A549 (cell line): Measurements from ENCODE around the gene ELSPBP1. TPM values are rescaled to one million over a fixed set of nuclear protein-coding genes. Genes with fewer than 3 reads are reported as not detected.

Source experiments
- ATAC-seq, 2 experiments: fragments of 200-7000 bp in 1 of 2; fragments of >200 bp in 1 of 2; cut with Nextera tagmentation in 1 of 2; cut with Tn5 transposase in 1 of 2; 3 replicates each; pipeline versions ENCODE4 v1.8.0 to v1.9.1; 2018 to 2020; ENCODE audit warnings: mild to moderate bottlenecking in 1 of 2, moderate library complexity in 1 of 2
- CTCF ChIA-PET: fragments of 300-600 bp; sonication (Branson Sonifier 250); formaldehyde crosslinking; extraction: SDS; loops from one replicate; lab custom pipeline; 2021; ENCODE audit warnings: antibody characterized with exemption, inconsistent platforms; lab: Yijun Ruan, JAX
- POLR2A ChIA-PET: fragments of 350-600 bp; formaldehyde crosslinking; extraction: SDS; loops from one replicate; lab custom pipeline; 2021; ENCODE audit warnings: antibody characterized with exemption, inconsistent platforms; lab: Yijun Ruan, JAX
- DNase-seq, 2 experiments: peaks; one replicate each; pipeline versions ENCODE4 v3.0.0 to v3.0.0-alpha.2; 2011 to 2016; ENCODE audit warnings: low read depth in 1 of 2, low spot score in 1 of 2
- FAIRE-seq: peaks from 2 replicates; lab custom pipeline; 2011; peaks lifted over from hg19 to GRCh38; lab: Jason Lieb, UNC
- H3K27ac ChIP-seq, 2 experiments: fragments of >200 bp; sonication (Bioruptor Twin); formaldehyde crosslinking; 3 replicates each; pipeline ENCODE4 v1.5.1; 2016 to 2017
- H3K4me1 ChIP-seq: fragments of >200 bp; sonication (Bioruptor Twin); formaldehyde crosslinking; 3 replicates; pipeline ENCODE4 v1.6.1; 2016
- H3K4me2 ChIP-seq: fragments of >200 bp; sonication (Bioruptor Twin); formaldehyde crosslinking; 3 replicates; pipeline ENCODE4 v1.6.1; 2016
- H3K4me3 ChIP-seq: fragments of >200 bp; sonication (Bioruptor Twin); formaldehyde crosslinking; 3 replicates; pipeline ENCODE4 v1.5.1; 2016
- H3K9me3 ChIP-seq: fragments of >200 bp; sonication (Bioruptor Twin); formaldehyde crosslinking; 3 replicates; pipeline ENCODE4 v1.6.1; 2016
- BHLHE40 ChIP-seq: IDR thresholded peaks from 2 replicates; pipeline ENCODE4 v1.6.1; 2012; ENCODE audit warnings: low read depth, low read length, inconsistent platforms
- CHD2 ChIP-seq: fragments of 150-350 bp; IDR thresholded peaks from 2 replicates; pipeline ENCODE4 v1.6.1; 2014; ENCODE audit warnings: low read length; ENCODE audit not compliant: partially characterized antibody
- CHD4 ChIP-seq: fragments of 200-600 bp; sonication (generic); IDR thresholded peaks from 2 replicates; pipeline ENCODE4 v1.6.1; 2016; ENCODE audit warnings: antibody characterized with exemption, mild to moderate bottlenecking, borderline replicate concordance
- EHMT2 ChIP-seq: fragments of 200-600 bp; sonication (generic); IDR thresholded peaks from 2 replicates; pipeline ENCODE4 v1.6.1; 2016; ENCODE audit warnings: antibody characterized with exemption, low read depth, mild to moderate bottlenecking, moderate library complexity
- ESRRA ChIP-seq: fragments of 150-350 bp; IDR thresholded peaks from 2 replicates; pipeline ENCODE4 v1.6.1; 2014; ENCODE audit warnings: mild to moderate bottlenecking, low read length, borderline replicate concordance
- HDAC2 ChIP-seq: fragments of 200-600 bp; sonication (generic); IDR thresholded peaks from 2 replicates; pipeline ENCODE4 v1.6.1; 2016
- HEYL ChIP-seq: fragments of 250-450 bp; sonication (Bioruptor Pico); IDR thresholded peaks from 2 replicates; pipeline ENCODE4 v1.8.0; 2021; ENCODE audit warnings: mild to moderate bottlenecking, moderate library complexity
- HOXB5 ChIP-seq: fragments of 250-450 bp; sonication (Bioruptor Pico); IDR thresholded peaks from 2 replicates; pipeline ENCODE4 v1.5.0; 2020; ENCODE audit warnings: mild to moderate bottlenecking, moderate library complexity
- JUNB ChIP-seq: fragments of >200 bp; sonication (Bioruptor Twin); formaldehyde crosslinking; IDR thresholded peaks from 2 replicates; pipeline ENCODE4 v1.6.1; 2016
- NFE2L2 ChIP-seq: fragments of 150-350 bp; conservative IDR thresholded peaks from 2 replicates; pipeline ENCODE4 v1.6.1; 2014; ENCODE audit warnings: low read length
- POLR2A ChIP-seq: IDR thresholded peaks from 2 replicates; pipeline ENCODE4 v1.6.1; 2012; ENCODE audit warnings: mild to moderate bottlenecking, low read length
- RAD21 ChIP-seq, 2 experiments: fragments of >200 bp in 1 of 2; sonication (Bioruptor Twin) in 1 of 2; formaldehyde crosslinking in 1 of 2; IDR thresholded peaks in 1 of 2; conservative IDR thresholded peaks in 1 of 2; 2 replicates in 1 of 2; 3 replicates in 1 of 2; pipeline ENCODE4 v1.6.1; 2012 to 2018; ENCODE audit warnings: inconsistent platforms in 1 of 2
- RNF2 ChIP-seq: fragments of 200-600 bp; sonication (generic); IDR thresholded peaks from 2 replicates; pipeline ENCODE4 v1.6.1; 2016; ENCODE audit warnings: low read depth, mild to moderate bottlenecking, antibody characterized with exemption, moderate library complexity, borderline replicate concordance
- SREBF2 ChIP-seq: fragments of 450-650 bp; IDR thresholded peaks from 2 replicates; pipeline ENCODE4 v1.6.1; 2014; ENCODE audit warnings: mild to moderate bottlenecking, moderate library complexity
- WGBS: methylation state at CpG from one replicate; pipeline ENCODE4 v1.1.6; 2017; ENCODE audit errors: missing lambda C conversion rate; 5-methylcytosine and 5-hydroxymethylcytosine counted together
- polyA plus RNA-seq, 4 experiments: library from polyadenylated mRNA; depleted of rRNA in 3 of 4; stranded (reverse); fragments of >200 nt; fragmentation: RNase III in 1 of 4; extraction: RNeasy Plus Mini Kit Qiagen cat#74134 plus additional on column Dnase treatment in 1 of 4; gene quantifications; 2 replicates in 3 of 4; 3 replicates in 1 of 4; pipeline ENCODE4 v1.2.3, GENCODE V29; 2011 to 2017
- TF ChIP-seq, protein P1 (sequence below): IDR thresholded peaks from 2 replicates; pipeline ENCODE4 v1.6.1; 2012; ENCODE audit warnings: low read depth, borderline replicate concordance
- TF ChIP-seq, protein P2 (sequence below): fragments of 450-650 bp; IDR thresholded peaks from 2 replicates; pipeline ENCODE4 v1.6.1; 2014; ENCODE audit warnings: antibody characterized with exemption
- TF ChIP-seq, protein P3 (sequence below): fragments of 250-450 bp; sonication (Bioruptor Pico); IDR thresholded peaks from 2 replicates; pipeline ENCODE4 v1.5.0; 2020; ENCODE audit warnings: low read depth, mild to moderate bottlenecking, moderate library complexity
- TF ChIP-seq, protein P4 (sequence below): fragments of >200 bp; sonication (Bioruptor Twin); formaldehyde crosslinking; IDR thresholded peaks from 3 replicates; pipeline ENCODE4 v1.5.1; 2016

ELSPBP1 gene
- polyA plus RNA-seq, 2 of the 4 experiments (the other 2 are of a cell fraction), result not detected

DNA sequence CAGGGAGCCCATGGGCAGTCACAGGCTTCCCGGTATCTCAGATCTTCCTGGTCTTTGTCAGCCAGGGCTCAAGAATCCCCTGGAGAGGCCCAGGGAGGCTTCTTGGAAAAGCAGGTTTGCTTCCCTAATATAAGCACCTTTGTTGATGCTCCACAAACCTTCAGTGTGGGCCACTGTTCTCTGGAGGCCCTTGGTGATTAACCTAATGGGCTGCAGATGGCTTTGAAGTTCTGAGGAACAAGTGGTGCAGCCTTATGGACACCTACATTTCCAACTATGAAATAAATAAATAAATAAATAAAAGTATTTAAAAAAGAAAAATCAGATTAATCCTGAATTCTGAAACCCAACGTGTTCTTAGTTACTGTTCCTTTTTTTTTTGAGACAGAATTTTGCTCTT, 2.4 kb upstream of the ELSPBP1 start, which contains the start of gene BSPH1:
Gene BSPH1 (minus strand): TSS at position 101 of the 400 bp plus-strand sequence. CDS start 89 bp downstream, at position 12.
- CTCF ChIA-PET, result no interaction called here
- ATAC-seq, result no peak
- no peaks in the 10 kb centered on the region for H3K4me1 ChIP-seq
- no peak for FAIRE-seq
- WGBS, result 13% methylated on average over 2 of the region's 2 CpGs
- TF ChIP-seq, protein P1, sequence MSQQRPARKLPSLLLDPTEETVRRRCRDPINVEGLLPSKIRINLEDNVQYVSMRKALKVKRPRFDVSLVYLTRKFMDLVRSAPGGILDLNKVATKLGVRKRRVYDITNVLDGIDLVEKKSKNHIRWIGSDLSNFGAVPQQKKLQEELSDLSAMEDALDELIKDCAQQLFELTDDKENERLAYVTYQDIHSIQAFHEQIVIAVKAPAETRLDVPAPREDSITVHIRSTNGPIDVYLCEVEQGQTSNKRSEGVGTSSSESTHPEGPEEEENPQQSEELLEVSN, result no peak
- TF ChIP-seq, all 56 proteins: peak for 0
- Histone ChIP-seq H3K27ac (no peak within 1 kb of the TSS), H3K4me3 (no peak within 1 kb of the TSS), H3K9me3 (no peaks in the 10 kb centered on the region), H3K4me2 (no peak within 1 kb of the TSS)
- POLR2A ChIA-PET, result no interaction called here
- no peak for DNase-seq

GRCh38 chr19:47996230-47996727, 1.8 kb downstream of the ELSPBP1 start:
- Histone ChIP-seq H3K4me1 (no peaks in the 10 kb centered on the region), H3K4me3 (no peak overlapping the region), H3K9me3 (peaks cover 6% of the 10 kb centered on the region; the same call in 2 of the 3 replicates), H3K4me2 (no peak overlapping the region), H3K27ac (no peak overlapping the region)
- no peak for DNase-seq
- CTCF ChIA-PET, result interaction anchor here (1.8 kb wide), 1 partner anchor 33 kb away, joined by 6 read pairs; no protein-coding TSS in a partner anchor
- no peak for ATAC-seq
- FAIRE-seq, result peak; percentile 28
- 0% methylated on average over 1 of the region's 1 CpG for WGBS
- POLR2A ChIA-PET, result no interaction called here
- TF ChIP-seq JUNB, result no peak
- TF ChIP-seq, protein P2, sequence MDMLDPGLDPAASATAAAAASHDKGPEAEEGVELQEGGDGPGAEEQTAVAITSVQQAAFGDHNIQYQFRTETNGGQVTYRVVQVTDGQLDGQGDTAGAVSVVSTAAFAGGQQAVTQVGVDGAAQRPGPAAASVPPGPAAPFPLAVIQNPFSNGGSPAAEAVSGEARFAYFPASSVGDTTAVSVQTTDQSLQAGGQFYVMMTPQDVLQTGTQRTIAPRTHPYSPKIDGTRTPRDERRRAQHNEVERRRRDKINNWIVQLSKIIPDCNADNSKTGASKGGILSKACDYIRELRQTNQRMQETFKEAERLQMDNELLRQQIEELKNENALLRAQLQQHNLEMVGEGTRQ, result no peak
- TF ChIP-seq ESRRA, result no peak
- no peak for TF ChIP-seq POLR2A

DNA sequence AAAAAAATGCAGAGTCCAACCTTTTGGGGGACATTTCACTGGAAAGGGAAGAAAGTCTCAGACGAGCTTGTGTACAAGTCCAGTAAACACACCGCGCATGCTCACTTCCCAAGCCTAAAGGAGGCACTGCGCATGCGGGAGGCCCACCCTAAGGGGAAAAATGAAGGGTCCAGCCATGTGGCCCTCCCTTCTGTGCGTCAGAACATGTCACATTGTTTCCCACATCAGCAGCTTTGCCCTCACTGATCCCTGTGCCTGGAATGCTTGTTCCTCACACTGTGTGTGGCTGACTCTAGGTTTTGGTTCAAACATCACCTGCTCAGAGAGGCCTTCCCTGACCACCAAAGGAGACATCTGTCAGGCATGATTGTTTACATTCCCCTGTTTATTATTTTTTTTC, 4.4 kb downstream of the ELSPBP1 start:
- H3K4me3 ChIP-seq, result no peak overlapping the region
- no peaks in the 10 kb centered on the region for H3K4me1 ChIP-seq
- CTCF ChIA-PET, result interaction anchor here (1.0 to 2.5 kb wide), 2 partner anchors 34 to 36 kb away, joined by 3 to 8 read pairs; no protein-coding TSS in a partner anchor
- H3K27ac ChIP-seq, result no peak overlapping the region
- H3K9me3 ChIP-seq, result peaks cover 6% of the 10 kb centered on the region; the same call in 2 of the 3 replicates
- TF ChIP-seq CHD2 (no peak), RAD21 (conservative IDR thresholded peaks at IDR 0.05 in 1 of 2, IDR thresholded peaks at IDR 0.05 in 1 of 2) (no peak), HDAC2 (no peak), JUNB (no peak), BHLHE40 (no peak), ESRRA (no peak), HOXB5 (no peak), NFE2L2 (no peak), HEYL (CRISPR knock-in tag) (no peak), RNF2 (no peak), SREBF2 (no peak), CHD4 (no peak), EHMT2 (no peak)
- TF ChIP-seq, protein P3, sequence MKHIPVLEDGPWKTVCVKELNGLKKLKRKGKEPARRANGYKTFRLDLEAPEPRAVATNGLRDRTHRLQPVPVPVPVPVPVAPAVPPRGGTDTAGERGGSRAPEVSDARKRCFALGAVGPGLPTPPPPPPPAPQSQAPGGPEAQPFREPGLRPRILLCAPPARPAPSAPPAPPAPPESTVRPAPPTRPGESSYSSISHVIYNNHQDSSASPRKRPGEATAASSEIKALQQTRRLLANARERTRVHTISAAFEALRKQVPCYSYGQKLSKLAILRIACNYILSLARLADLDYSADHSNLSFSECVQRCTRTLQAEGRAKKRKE (CRISPR knock-in tag), result no peak
- TF ChIP-seq, protein P4, sequence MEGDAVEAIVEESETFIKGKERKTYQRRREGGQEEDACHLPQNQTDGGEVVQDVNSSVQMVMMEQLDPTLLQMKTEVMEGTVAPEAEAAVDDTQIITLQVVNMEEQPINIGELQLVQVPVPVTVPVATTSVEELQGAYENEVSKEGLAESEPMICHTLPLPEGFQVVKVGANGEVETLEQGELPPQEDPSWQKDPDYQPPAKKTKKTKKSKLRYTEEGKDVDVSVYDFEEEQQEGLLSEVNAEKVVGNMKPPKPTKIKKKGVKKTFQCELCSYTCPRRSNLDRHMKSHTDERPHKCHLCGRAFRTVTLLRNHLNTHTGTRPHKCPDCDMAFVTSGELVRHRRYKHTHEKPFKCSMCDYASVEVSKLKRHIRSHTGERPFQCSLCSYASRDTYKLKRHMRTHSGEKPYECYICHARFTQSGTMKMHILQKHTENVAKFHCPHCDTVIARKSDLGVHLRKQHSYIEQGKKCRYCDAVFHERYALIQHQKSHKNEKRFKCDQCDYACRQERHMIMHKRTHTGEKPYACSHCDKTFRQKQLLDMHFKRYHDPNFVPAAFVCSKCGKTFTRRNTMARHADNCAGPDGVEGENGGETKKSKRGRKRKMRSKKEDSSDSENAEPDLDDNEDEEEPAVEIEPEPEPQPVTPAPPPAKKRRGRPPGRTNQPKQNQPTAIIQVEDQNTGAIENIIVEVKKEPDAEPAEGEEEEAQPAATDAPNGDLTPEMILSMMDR, result no peak
- TF ChIP-seq, all 56 proteins: peak for 0
- DNase-seq (no peak), ATAC-seq (no peak), FAIRE-seq (no peak)
- POLR2A ChIA-PET, result no interaction called here
- H3K4me2 ChIP-seq, result no peak overlapping the region
- WGBS, result 65% methylated on average over 6 of the region's 6 CpGs
